H1 (cell line): ENCODE data around the gene GRIN3A. TPM values are rescaled to one million over a fixed set of nuclear protein-coding genes. Genes with fewer than 3 reads are reported as not detected.
A peak's percentile ranks its signal among the peaks of the same experiment; 100 is the strongest.

ENCODE experiments used
- POLR2AphosphoS5 ChIP-seq: IDR thresholded peaks from 2 replicates; pipeline ENCODE4 v1.6.1; 2011; ENCODE audit warnings: low read depth, low read length
- RBBP5 ChIP-seq: IDR thresholded peaks from 2 replicates; pipeline ENCODE4 v1.7.1; 2012; ENCODE audit warnings: low read depth, mild to moderate bottlenecking, inconsistent platforms, low read length, moderate library complexity, borderline replicate concordance
- TCF12 ChIP-seq: IDR thresholded peaks from 2 replicates; pipeline ENCODE4 v1.6.1; 2011; ENCODE audit warnings: low read depth, mild to moderate bottlenecking, low read length
- USF2 ChIP-seq: IDR thresholded peaks from 2 replicates; pipeline ENCODE4 v1.6.1; 2011; ENCODE audit warnings: low read length, improper control_type of control experiment
- YY1 ChIP-seq: IDR thresholded peaks from 2 replicates; pipeline ENCODE4 v1.6.1; 2011; ENCODE audit warnings: low read depth, mild to moderate bottlenecking, low read length
- polyA plus RNA-seq, 7 experiments: library from polyadenylated mRNA; depleted of rRNA in 3 of 7; stranded (reverse) in 5 of 7; unstranded in 2 of 7; fragments of >200 nt in 5 of 7; fragments of 200-250 nt in 2 of 7; gene quantifications; 1 replicate in 5 of 7; 2 replicates in 1 of 7; 4 replicates in 1 of 7; pipeline versions ENCODE4 v1.2.1 to v1.2.3, GENCODE V29; 2011 to 2013; ENCODE audit warnings: missing spikeins in 2 of 7, mixed read lengths in 2 of 7
- total RNA-seq: library from RNA; stranded (reverse); fragmentation: NEBNext Ultra II Directional; extraction: Animal tissue kit (Norgen Biotek cat#: 25700); gene quantifications from 2 replicates; pipeline ENCODE4 v1.2.1, GENCODE V29; 2021

The GRIN3A gene
- total and polyA plus RNA-seq, 2 of the 8 experiments (the other 6 are each of a cell fraction or from before 2014, with no cell fraction given) = 0.04 TPM; not detected in 1

DNA sequence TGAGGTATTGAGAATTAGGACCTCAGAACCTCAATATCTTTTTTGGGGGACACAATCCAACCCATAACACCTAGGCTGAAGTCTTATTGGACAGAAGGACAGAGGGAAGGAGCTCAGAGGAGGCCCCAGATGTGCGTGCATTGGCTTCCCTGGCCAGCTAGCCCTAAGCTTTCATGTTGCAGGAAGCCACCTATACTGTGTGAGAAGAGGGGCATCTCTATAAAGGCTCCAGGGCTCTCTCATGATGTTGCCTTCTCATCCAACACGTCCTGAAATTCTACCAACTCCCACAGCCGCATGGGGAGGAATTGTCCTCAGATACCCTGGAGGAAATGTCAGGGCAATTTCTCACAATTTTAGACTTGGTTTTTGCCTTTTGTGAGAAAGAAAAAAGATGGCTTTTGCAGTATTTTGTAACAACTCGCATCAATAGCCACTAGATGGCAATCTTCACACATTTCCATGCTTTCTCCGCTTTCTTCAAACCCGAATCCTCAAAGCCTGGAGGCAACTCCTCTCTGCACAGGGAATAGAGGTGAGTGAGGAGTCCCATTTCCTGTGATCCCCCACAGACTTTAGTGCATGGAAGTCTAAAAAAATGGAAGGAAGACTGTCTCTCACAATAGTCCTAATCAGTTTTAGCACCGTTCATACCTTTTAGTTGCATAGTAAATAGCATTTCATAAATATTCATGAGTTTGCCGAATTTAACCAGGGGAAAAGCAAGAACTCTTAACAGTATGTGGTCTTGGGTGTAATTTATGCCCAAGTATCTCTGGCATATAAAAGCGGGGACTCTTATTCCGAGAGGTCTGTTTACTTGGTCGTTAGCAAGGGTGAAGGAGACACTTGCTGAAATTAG, 136.3 kb downstream of the GRIN3A start (continued):
- TF ChIP-seq POLR2AphosphoS5 (no peak), RBBP5 (no peak), USF2 (no peak), TCF12 (no peak), YY1 (peak; percentile 53; the same call in 1 of the 2 replicates)
